Spleen (tissue), 11 donors: Measurements from ENCODE around the gene ZNF367. TPM values are rescaled to one million over a fixed set of nuclear protein-coding genes. Genes with fewer than 3 reads are reported as not detected.
A peak's percentile ranks its signal among the peaks of the same experiment; 100 is the strongest.

Experiments used
- DNase-seq: peaks from one replicate; pipeline ENCODE4 v3.0.0-alpha.2; 2020
- H3K27ac ChIP-seq, 8 donors: fragments of 200-600 bp; sonication (generic) in 7 of 8; 1 replicate in 4 of 8; 2 replicates in 4 of 8; pipeline versions ENCODE4 v1.5.0 to v1.8.0; 2016 to 2021; ENCODE audit warnings: inconsistent platforms in 4 of 8, mild to moderate bottlenecking in 4 of 8, moderate library complexity in 1 of 8
- H3K27me3 ChIP-seq, 7 donors: fragments of 200-600 bp; sonication (generic) in 6 of 7; replicated peaks in 1 of 7; 1 replicate in 4 of 7; 2 replicates in 3 of 7; pipeline versions ENCODE4 v1.5.0 to v1.8.0; 2016 to 2021; ENCODE audit warnings: inconsistent platforms in 3 of 7, mild to moderate bottlenecking in 1 of 7
- H3K36me3 ChIP-seq, 6 donors: fragments of 200-600 bp; sonication (generic) in 5 of 6; 1 replicate in 4 of 6; 2 replicates in 2 of 6; pipeline versions ENCODE4 v1.5.0 to v1.8.0; 2016 to 2021; ENCODE audit warnings: inconsistent platforms in 2 of 6
- H3K4me1 ChIP-seq, 6 donors: fragments of 200-600 bp; sonication (generic) in 5 of 6; 1 replicate in 3 of 6; 2 replicates in 3 of 6; pipeline versions ENCODE4 v1.5.0 to v1.8.0; 2016 to 2021; ENCODE audit warnings: inconsistent platforms in 3 of 6
- H3K4me3 ChIP-seq, 8 donors: fragments of 200-600 bp; sonication (generic) in 7 of 8; 1 replicate in 4 of 8; 2 replicates in 4 of 8; pipeline versions ENCODE4 v1.5.0 to v1.8.0; 2016 to 2021; ENCODE audit warnings: inconsistent platforms in 4 of 8, mild to moderate bottlenecking in 4 of 8, moderate library complexity in 2 of 8
- H3K9me3 ChIP-seq, 8 donors: fragments of 200-600 bp; sonication (generic) in 7 of 8; 1 replicate in 4 of 8; 2 replicates in 4 of 8; pipeline versions ENCODE4 v1.5.0 to v1.8.0; 2016 to 2021; ENCODE audit warnings: inconsistent platforms in 4 of 8
- POLR2A ChIP-seq, 3 donors: fragments of 450-650 bp; IDR thresholded peaks; one replicate each; pipeline ENCODE4 v1.5.1; 2017; ENCODE audit warnings: antibody characterized with exemption in 3 of 3, mild to moderate bottlenecking in 1 of 3
- POLR2AphosphoS5 ChIP-seq, 3 donors: sonication (generic); formaldehyde crosslinking; IDR thresholded peaks; one replicate each; pipeline ENCODE4 v1.5.1; 2017; ENCODE audit warnings: antibody characterized with exemption in 3 of 3
- WGBS, 5 donors: extraction: QIAGEN DNeasy Blood & Tissue Kit in 3 of 5; methylation state at CpG; one replicate each; pipeline versions ENCODE4 v1.1.5 to v1.1.7; 2013 to 2018; 5-methylcytosine and 5-hydroxymethylcytosine counted together
- intact Hi-C: fragments of 100-400 bp; cut with DNase I; formaldehyde crosslinking; loops from one replicate; pipeline ENCODE4 v1.15.0; 2023; ENCODE audit warnings: low total_unique reads
- polyA plus RNA-seq, 3 donors: library from polyadenylated mRNA; stranded (reverse); fragments of 200-250 nt; gene quantifications; one replicate each; pipeline ENCODE4 v1.2.1, GENCODE V29; 2013
- total RNA-seq, 7 donors: library from RNA; depleted of rRNA in 3 of 7; stranded (reverse); fragments of >200 nt in 3 of 7; fragmentation: NEBNext Ultra II Directional in 4 of 7; extraction: Animal tissue kit (Norgen Biotek cat#: 25700) in 4 of 7; gene quantifications; one replicate each; pipeline versions ENCODE4 v1.1.0 to v1.2.1, GENCODE V29; 2016 to 2021
- TF ChIP-seq, protein P1 (sequence below), 11 experiments: fragments of 200-600 bp in 7 of 11; fragments of 450-650 bp in 4 of 11; sonication (generic) in 4 of 11; IDR thresholded peaks in 8 of 11; conservative IDR thresholded peaks in 3 of 11; 1 replicate in 7 of 11; 2 replicates in 4 of 11; pipeline versions ENCODE4 v1.4.0 to v1.8.0; 2016 to 2021; ENCODE audit warnings: antibody characterized with exemption in 11 of 11, inconsistent platforms in 4 of 11, mild to moderate bottlenecking in 1 of 11
- donor health status: healthy with polysubstance abuse.
- donor health status: DM: no; HTN: no; CAD: no; lungs with moderate emphysema.
- donor health status: DM: no; HTN: no; CAD: no.
- donor health status: Bipolar disorder and iron deficiency.
- donor health status: healthy.
- donor health status: DM: no; HTN: no; CAD: no.
- donor health status: DM: yes; HTN: yes; CAD: no.

Gene ZNF367
- total and polyA plus RNA-seq, 10 donors = 0.93 to 3.7 (median 1.9) TPM

DNA sequence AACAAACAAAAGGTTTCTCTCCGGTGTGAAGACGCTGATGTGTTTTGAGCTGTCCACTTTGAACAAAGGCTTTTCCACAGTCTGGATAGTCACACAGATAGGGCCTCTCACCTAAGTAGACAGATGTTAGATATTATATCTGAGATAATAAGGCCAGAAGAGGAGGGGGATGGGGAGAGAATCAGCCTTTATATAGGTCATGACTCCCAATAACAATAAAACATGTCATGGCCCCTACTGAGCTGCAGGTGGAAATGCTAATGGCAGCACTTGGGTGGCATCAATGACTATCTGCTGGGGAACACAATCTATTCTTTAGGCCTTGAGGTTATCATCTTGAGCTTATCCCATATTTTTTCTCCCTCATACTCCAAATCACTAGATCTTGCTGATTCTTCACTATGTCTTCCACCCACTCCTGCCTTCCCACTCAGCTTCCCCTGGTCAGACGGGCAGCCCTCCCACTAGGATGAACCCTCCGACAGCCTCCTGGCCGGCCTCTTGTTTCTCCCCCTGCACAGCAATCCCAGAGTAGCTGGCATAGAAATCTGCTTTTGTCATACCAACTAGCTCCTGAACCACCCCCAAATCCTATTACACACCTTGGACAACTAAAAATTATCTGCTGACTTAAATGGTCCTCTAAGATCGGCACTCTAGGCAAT is 23.2 kb downstream of the ZNF367 start:
- 96 to 98% (median 97%) methylated on average over 6 of the region's 6 CpGs for WGBS, 5 donors
- peaks cover 0 to 39% (median 4%) of the 10 kb centered on the region in 6 donors for H3K36me3 ChIP-seq
- no peak overlapping the region for H3K27ac ChIP-seq
- no peaks in the 10 kb centered on the region for H3K27me3 ChIP-seq
- intact Hi-C loops = no loop called here
- no peak overlapping the region for H3K4me3 ChIP-seq
- H3K4me1 ChIP-seq = peaks cover 0 to 18% (median 7%) of the 10 kb centered on the region in 6 donors
- TF ChIP-seq POLR2AphosphoS5 (IDR thresholded peaks at IDR 0.05) = no peak
- TF ChIP-seq POLR2A (IDR thresholded peaks at IDR 0.05) = no peak
- TF ChIP-seq, protein P1, sequence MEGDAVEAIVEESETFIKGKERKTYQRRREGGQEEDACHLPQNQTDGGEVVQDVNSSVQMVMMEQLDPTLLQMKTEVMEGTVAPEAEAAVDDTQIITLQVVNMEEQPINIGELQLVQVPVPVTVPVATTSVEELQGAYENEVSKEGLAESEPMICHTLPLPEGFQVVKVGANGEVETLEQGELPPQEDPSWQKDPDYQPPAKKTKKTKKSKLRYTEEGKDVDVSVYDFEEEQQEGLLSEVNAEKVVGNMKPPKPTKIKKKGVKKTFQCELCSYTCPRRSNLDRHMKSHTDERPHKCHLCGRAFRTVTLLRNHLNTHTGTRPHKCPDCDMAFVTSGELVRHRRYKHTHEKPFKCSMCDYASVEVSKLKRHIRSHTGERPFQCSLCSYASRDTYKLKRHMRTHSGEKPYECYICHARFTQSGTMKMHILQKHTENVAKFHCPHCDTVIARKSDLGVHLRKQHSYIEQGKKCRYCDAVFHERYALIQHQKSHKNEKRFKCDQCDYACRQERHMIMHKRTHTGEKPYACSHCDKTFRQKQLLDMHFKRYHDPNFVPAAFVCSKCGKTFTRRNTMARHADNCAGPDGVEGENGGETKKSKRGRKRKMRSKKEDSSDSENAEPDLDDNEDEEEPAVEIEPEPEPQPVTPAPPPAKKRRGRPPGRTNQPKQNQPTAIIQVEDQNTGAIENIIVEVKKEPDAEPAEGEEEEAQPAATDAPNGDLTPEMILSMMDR (IDR thresholded peaks at IDR 0.05 in 8 of 11, conservative IDR thresholded peaks at IDR 0.05 in 3 of 11) = no peak
- no peak for DNase-seq
- H3K9me3 ChIP-seq = peaks cover 0 to under 1% (median 0%) of the 10 kb centered on the region in 8 donors

DNA sequence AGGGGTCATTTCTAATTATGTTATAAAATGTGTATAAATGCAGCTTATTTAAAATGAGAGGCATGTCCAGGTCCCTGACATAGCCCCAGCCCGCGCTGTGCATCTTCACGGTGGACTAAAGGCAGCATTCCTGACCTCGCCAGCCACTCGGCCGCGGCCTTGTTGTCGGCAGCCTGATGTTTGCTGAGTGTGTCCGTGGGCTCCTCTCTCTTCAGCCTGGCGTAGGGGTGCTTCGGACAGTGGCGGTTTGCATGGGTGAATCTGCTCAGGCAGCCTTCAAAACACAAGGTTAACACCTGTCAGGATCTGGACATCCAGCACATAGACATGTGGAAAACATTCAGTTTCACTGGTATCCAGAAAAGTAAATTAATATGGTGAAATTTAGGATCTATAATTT is 25.9 kb downstream of the ZNF367 start:
- Histone ChIP-seq H3K4me1 (no peaks in the 10 kb centered on the region), H3K9me3 (no peaks in the 10 kb centered on the region), H3K36me3 (peaks cover 0 to 61% (median 7%) of the 10 kb centered on the region in 6 donors), H3K27me3 (no peaks in the 10 kb centered on the region), H3K4me3 (no peak overlapping the region), H3K27ac (no peak overlapping the region)
- TF ChIP-seq POLR2A (IDR thresholded peaks at IDR 0.05) (no peak), POLR2AphosphoS5 (IDR thresholded peaks at IDR 0.05) (no peak)
- TF ChIP-seq, protein P1 (IDR thresholded peaks at IDR 0.05 in 8 of 11, conservative IDR thresholded peaks at IDR 0.05 in 3 of 11) = no peak
- intact Hi-C loops = no loop called here
- 94 to 99% (median 97%) methylated on average over 12 of the region's 12 CpGs for WGBS, 5 donors
- no peak for DNase-seq

DNA sequence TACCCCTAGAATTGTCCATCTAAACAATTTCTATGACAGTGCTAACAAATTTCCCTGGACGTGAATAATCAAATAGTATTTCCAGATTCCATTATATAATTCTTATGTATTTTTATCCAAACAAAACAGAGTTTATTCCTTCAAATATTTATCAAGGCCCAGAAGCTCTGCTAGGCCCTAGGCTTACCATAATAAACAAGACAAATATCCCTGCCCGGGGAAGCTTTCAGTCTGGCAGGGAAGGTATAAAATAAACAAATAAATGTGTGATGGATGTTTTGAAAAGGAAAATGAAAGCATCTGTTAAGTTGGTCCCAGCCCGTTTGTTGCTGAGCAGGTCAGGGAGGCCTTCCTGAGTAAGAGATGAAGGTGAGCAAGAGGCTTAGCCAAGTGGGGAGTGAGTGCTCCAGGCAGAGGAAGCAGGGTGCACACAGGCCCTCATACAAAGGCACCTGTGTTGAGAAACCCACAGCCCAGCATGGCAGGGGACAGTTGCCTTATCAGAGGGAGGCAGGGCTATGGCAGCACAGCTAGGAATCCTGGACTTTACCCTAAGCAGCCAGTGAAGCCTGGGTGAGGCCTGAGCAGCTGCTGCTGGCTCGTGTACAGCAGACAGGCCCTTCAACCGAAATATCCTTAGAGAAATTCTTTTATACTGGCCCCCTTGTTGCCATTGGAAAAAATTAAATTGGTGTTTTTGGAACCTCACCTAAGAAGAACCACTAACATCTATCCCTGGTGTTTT is 27.0 kb downstream of the ZNF367 start:
- 79 to 87% (median 83%) methylated on average over 5 of the region's 5 CpGs for WGBS, 5 donors
- Histone ChIP-seq H3K36me3 (peaks cover 0 to 61% (median 7%) of the 10 kb centered on the region in 6 donors), H3K27me3 (no peaks in the 10 kb centered on the region), H3K4me1 (no peaks in the 10 kb centered on the region), H3K4me3 (no peak overlapping the region), H3K27ac (peak overlapping the region in 1 of 8 donors; percentile 18), H3K9me3 (no peaks in the 10 kb centered on the region)
- TF ChIP-seq POLR2AphosphoS5 (IDR thresholded peaks at IDR 0.05) (no peak), POLR2A (IDR thresholded peaks at IDR 0.05) (no peak)
- TF ChIP-seq, protein P1 (IDR thresholded peaks at IDR 0.05 in 8 of 11, conservative IDR thresholded peaks at IDR 0.05 in 3 of 11) = no peak
- intact Hi-C loops = no loop called here
- no peak for DNase-seq

DNA sequence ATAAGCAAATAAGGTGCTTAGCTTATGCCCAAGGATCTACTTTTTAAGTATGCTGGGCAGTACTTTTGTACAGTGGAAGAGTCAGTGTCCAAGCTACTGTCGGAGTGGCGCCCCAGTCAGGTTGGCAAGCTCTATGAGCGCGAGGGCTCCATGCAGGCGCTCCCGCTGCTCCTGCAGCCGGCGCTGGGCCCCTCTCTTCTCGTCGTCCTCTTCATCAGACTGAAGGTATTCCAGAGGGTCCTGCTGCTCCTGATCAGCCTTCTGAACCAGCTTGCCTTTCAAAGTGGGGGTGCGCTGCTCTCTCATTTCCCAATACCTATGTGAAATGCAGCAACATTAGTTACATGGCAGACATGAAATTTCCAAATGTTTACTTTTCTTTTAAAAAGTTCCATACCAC is 30.0 kb downstream of the ZNF367 start:
- WGBS, 5 donors = 95 to 98% (median 96%) methylated on average over 11 of the region's 11 CpGs
- H3K27ac ChIP-seq = no peak overlapping the region
- TF ChIP-seq POLR2A (IDR thresholded peaks at IDR 0.05) (no peak), POLR2AphosphoS5 (IDR thresholded peaks at IDR 0.05) (no peak)
- TF ChIP-seq, protein P1 (IDR thresholded peaks at IDR 0.05 in 8 of 11, conservative IDR thresholded peaks at IDR 0.05 in 3 of 11) = no peak
- no peaks in the 10 kb centered on the region for H3K9me3 ChIP-seq
- no peak overlapping the region for H3K4me3 ChIP-seq
- intact Hi-C loops = no loop called here
- peaks cover 0 to 9% (median under 1%) of the 10 kb centered on the region in 6 donors for H3K4me1 ChIP-seq
- no peaks in the 10 kb centered on the region for H3K27me3 ChIP-seq
- no peak for DNase-seq
- peaks cover 0 to 52% (median 7%) of the 10 kb centered on the region in 6 donors for H3K36me3 ChIP-seq
